Prostate gland (tissue), 2 donors: ENCODE data around the gene RPLP2.

Experiments used
- POLR2A ChIP-seq: fragments of 450-650 bp; IDR thresholded peaks from one replicate; pipeline ENCODE4 v1.6.1; 2016; ENCODE audit warnings: antibody characterized with exemption, mild to moderate bottlenecking
- TF ChIP-seq, protein P1 (sequence below), 4 experiments: fragments of 200-600 bp in 2 of 4; fragments of 450-650 bp in 2 of 4; sonication (generic) in 2 of 4; IDR thresholded peaks; 1 replicate in 3 of 4; 2 replicates in 1 of 4; pipeline ENCODE4 v1.5.1; 2016 to 2019; ENCODE audit warnings: antibody characterized with exemption in 4 of 4, mild to moderate bottlenecking in 2 of 4, moderate library complexity in 2 of 4

DNA sequence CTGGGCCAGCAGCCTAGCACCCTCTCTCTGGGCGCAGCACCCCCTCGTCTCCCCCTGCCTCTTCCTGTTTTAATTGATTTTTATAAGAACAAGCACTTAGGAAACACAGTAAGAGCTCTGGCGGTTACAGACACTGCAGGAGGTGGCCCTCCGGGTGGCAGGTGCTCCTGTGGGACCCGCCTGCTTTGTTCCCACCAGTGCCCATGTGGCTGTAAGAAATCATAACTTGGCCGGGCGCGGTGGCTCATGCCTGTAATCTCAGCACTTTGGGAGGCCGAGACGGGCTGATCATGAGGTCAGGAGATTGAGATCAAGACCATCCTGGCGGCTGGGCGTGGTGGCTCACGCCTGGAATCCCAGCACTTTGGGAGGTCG is 51.3 kb downstream of the RPLP2 start:
- TF ChIP-seq, protein P1, sequence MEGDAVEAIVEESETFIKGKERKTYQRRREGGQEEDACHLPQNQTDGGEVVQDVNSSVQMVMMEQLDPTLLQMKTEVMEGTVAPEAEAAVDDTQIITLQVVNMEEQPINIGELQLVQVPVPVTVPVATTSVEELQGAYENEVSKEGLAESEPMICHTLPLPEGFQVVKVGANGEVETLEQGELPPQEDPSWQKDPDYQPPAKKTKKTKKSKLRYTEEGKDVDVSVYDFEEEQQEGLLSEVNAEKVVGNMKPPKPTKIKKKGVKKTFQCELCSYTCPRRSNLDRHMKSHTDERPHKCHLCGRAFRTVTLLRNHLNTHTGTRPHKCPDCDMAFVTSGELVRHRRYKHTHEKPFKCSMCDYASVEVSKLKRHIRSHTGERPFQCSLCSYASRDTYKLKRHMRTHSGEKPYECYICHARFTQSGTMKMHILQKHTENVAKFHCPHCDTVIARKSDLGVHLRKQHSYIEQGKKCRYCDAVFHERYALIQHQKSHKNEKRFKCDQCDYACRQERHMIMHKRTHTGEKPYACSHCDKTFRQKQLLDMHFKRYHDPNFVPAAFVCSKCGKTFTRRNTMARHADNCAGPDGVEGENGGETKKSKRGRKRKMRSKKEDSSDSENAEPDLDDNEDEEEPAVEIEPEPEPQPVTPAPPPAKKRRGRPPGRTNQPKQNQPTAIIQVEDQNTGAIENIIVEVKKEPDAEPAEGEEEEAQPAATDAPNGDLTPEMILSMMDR (IDR thresholded peaks at IDR 0.05), result no peak
- no peak for TF ChIP-seq POLR2A
